Panc1 (cell line): ENCODE data around the gene ALK. TPM values are rescaled to one million over a fixed set of nuclear protein-coding genes. Genes with fewer than 3 reads are reported as not detected.

Source experiments
- ATAC-seq: fragments of 200-7000 bp; cut with Tn5 transposase; 2 replicates; pipeline ENCODE4 v1.9.1; 2020; ENCODE audit warnings: mild to moderate bottlenecking, moderate library complexity
- BruUV-seq: library from RNA; stranded (reverse); fragments of 400-500 nt; replicated peaks from 2 replicates; lab custom pipeline; 2021; lab: Mats Ljungman, UMichigan
- CTCF ChIA-PET: fragments of 300-600 bp; sonication (Branson Sonifier 250); formaldehyde crosslinking; loops from one replicate; lab custom pipeline; 2022; ENCODE audit warnings: antibody characterized with exemption; lab: Charles Lee
- POLR2A ChIA-PET: fragments of 300-600 bp; sonication (Branson Sonifier 250); formaldehyde crosslinking; loops from one replicate; lab custom pipeline; 2022; ENCODE audit warnings: antibody characterized with exemption; lab: Charles Lee
- DNase-seq: peaks from one replicate; pipeline ENCODE4 v3.0.0-alpha.2; 2010; ENCODE audit warnings: low read depth, low spot score
- H3K27ac ChIP-seq: 2 replicates; pipeline ENCODE4 v1.5.1; 2011; ENCODE audit warnings: mild to moderate bottlenecking, low read length, inconsistent platforms
- H3K27me3 ChIP-seq: fragments of 200-500 bp; sonication (Bioruptor generic); 2 replicates; pipeline ENCODE4 v1.6.0; 2014; ENCODE audit warnings: low read length, inconsistent platforms; ENCODE audit not compliant: control insufficient read depth, insufficient read depth
- H3K36me3 ChIP-seq: fragments of 200-500 bp; sonication (Bioruptor generic); 2 replicates; pipeline ENCODE4 v1.5.1; 2014; ENCODE audit warnings: inconsistent platforms, mild to moderate bottlenecking, low read length, moderate library complexity; ENCODE audit not compliant: control insufficient read depth, insufficient read depth
- H3K4me1 ChIP-seq: 2 replicates; pipeline ENCODE4 v1.5.1; 2011; ENCODE audit warnings: inconsistent platforms, mild to moderate bottlenecking, low read length, moderate library complexity; ENCODE audit not compliant: control insufficient read depth, insufficient read depth
- H3K4me3 ChIP-seq, 2 experiments: 2 replicates each; pipeline ENCODE4 v1.5.1; 2011 to 2012; ENCODE audit warnings: low read depth in 2 of 2, low read length in 2 of 2, mild to moderate bottlenecking in 2 of 2, inconsistent platforms in 1 of 2, moderate library complexity in 1 of 2
- H3K9me3 ChIP-seq: fragments of 200-500 bp; sonication (Bioruptor generic); 2 replicates; pipeline ENCODE4 v1.5.1; 2014; ENCODE audit warnings: low read depth, mild to moderate bottlenecking, inconsistent platforms, low read length, moderate library complexity; ENCODE audit not compliant: control insufficient read depth, insufficient read depth
- CTCF ChIP-seq: fragments of 450-650 bp; IDR thresholded peaks from 2 replicates; pipeline ENCODE4 v1.5.1; 2017; ENCODE audit warnings: mild to moderate bottlenecking
- POLR2AphosphoS5 ChIP-seq: IDR thresholded peaks from 2 replicates; pipeline ENCODE4 v1.6.1; 2012; ENCODE audit warnings: mild to moderate bottlenecking, low read depth, low read length, moderate library complexity
- REST ChIP-seq, 2 experiments: IDR thresholded peaks; 2 replicates each; pipeline ENCODE4 v1.6.1; 2011 to 2012; ENCODE audit warnings: low read depth in 2 of 2, control low read depth in 1 of 2, low read length in 1 of 2, mild to moderate bottlenecking in 1 of 2, moderate library complexity in 1 of 2; ENCODE audit not compliant: insufficient read depth in 1 of 2
- SIN3A ChIP-seq: IDR thresholded peaks from 2 replicates; pipeline ENCODE4 v1.6.1; 2012; ENCODE audit warnings: low read depth, mild to moderate bottlenecking, low read length, moderate library complexity, borderline replicate concordance; ENCODE audit not compliant: insufficient read depth
- TCF7L2 ChIP-seq: IDR thresholded peaks from 2 replicates; pipeline ENCODE4 v1.6.1; 2011; ENCODE audit warnings: mild to moderate bottlenecking, low read depth, low read length, inconsistent platforms
- in situ Hi-C: cut with HindIII; loops from 2 replicates; pipeline ENCODE4 v1.10.0; 2016; ENCODE audit warnings: low sequenced_read_pairs, low pct_unique_long_range_greater_than_20kb
- intact Hi-C: fragments of 100-400 bp; cut with micrococcal nuclease; formaldehyde crosslinking; loops from one replicate; pipeline ENCODE4 v1.10.0; 2022; ENCODE audit not compliant: unreplicated experiment
- total RNA-seq: library from RNA; stranded (reverse); gene quantifications from one replicate; pipeline ENCODE4 v1.2.1, GENCODE V29; 2021; ENCODE audit not compliant: unreplicated experiment

ALK gene
- total RNA-seq, 1 experiment from 2014 or later = not detected

DNA sequence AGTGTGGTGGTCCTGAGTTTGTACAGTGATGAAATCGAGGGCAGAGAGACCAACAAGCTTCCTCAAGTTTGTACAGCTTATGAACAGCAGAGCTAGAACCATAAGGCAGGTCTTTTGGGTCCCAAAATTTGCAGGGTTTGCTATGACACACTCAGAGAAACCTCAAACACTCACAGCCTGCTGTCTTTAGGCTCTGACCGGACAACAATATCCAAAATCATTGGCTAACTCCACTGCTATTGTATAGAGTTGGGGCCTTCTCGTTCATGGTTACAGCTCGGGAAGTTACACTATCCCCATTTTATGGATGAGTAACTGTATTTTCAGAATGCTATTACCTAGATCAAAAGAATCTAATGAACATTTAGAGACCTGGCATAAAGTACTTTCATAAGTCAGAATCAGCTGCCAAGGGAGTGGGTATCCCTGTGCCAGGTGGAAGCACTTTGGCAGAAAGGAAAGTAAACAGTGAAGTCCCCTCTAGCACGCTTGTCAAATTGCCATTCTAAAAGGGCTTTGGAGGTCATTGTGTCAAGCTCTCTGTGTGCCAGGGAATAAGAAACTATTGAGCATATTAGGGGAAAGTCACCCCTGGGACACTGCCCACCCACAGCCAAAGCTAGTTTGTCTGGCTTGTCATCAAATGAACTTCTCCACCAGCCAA is 331.8 kb downstream of the ALK start:
- TF ChIP-seq CTCF = no peak
- TF ChIP-seq SIN3A = no peak
- no peak for TF ChIP-seq TCF7L2
- no peak for TF ChIP-seq POLR2AphosphoS5
- no peak for TF ChIP-seq REST (IDR thresholded peaks at IDR 0.05; ENCODE audit: insufficient read depth in 1 of 2, low read depth in 2 of 2, low read length in 1 of 2)
- 0 out of 2 replicates have a peak, but pooled peaks cover 2% of the 10 kb centered on the region for H3K27me3 ChIP-seq
- no peak overlapping the region for H3K27ac ChIP-seq
- no peak overlapping the region for H3K4me3 ChIP-seq
- in situ Hi-C loops = no loop called here
- H3K36me3 ChIP-seq = no peaks in the 10 kb centered on the region
- BruUV-seq = no TSS peak
- no peaks in the 10 kb centered on the region for H3K9me3 ChIP-seq
- no peak for ATAC-seq
- intact Hi-C loops = no loop called here
- H3K4me1 ChIP-seq = no peaks in the 10 kb centered on the region
- ChIA-PET POLR2A (no interaction called here), CTCF (no interaction called here)
- no peak for DNase-seq

DNA sequence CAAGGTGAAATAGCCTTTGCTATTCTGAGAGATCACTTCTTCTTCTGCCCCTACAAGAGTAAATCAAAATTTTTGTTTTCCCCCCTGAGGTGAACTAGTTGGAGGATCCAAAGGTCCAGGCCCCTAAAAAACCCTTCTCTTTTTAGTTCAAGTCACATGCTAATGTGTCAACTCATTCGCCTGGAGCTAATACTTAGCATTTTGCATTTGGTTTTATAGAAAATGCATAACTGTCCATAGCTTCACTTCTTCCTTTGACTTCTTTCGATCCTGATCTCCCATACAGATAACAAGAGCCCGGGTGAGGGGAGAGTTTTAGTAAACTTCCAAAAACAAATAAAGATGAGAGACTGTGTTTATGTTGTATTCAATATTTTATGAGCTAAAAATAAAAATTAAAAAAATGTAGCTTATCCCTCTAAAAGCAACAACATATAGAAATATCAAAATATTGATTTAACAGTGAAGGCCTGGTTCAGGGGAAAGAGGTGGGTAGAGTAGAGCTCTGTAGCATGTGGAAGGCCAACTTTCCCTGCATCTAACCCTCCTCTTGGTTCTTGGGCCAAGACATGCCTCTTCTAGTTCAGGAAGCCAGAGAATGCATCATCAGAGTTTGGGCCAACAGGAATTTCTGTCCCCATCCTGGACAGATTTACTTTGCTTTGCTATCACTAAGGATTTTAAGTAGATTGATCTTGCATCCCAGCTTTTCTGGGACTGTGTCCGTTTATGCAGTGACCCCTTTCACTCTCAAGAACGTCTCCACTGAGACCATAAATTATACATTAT is 333.8 kb downstream of the ALK start:
- ATAC-seq = no peak

More for the DNA sequence above, 333.8 kb downstream of the ALK start:
- DNase-seq = no peak
- intact Hi-C loops = no loop called here
- ChIA-PET CTCF (no interaction called here), POLR2A (interaction anchor here (0.6 kb wide), 1 partner anchor 521 kb away, joined by 3 read pairs; no protein-coding TSS in a partner anchor)
- in situ Hi-C loops = no loop called here
- Histone ChIP-seq H3K27me3 (no peaks in the 10 kb centered on the region), H3K4me1 (no peaks in the 10 kb centered on the region), H3K4me3 (no peak overlapping the region), H3K9me3 (no peaks in the 10 kb centered on the region), H3K27ac (no peak overlapping the region), H3K36me3 (no peaks in the 10 kb centered on the region)
- TF ChIP-seq POLR2AphosphoS5 = no peak
- TF ChIP-seq REST (IDR thresholded peaks at IDR 0.05; ENCODE audit: insufficient read depth in 1 of 2, low read depth in 2 of 2, low read length in 1 of 2) = no peak
- no peak for TF ChIP-seq CTCF
- TF ChIP-seq SIN3A = no peak
- no peak for TF ChIP-seq TCF7L2
- BruUV-seq = no TSS peak
